ENCODE data around the gene LMTK3. TPM values are rescaled to one million over a fixed set of nuclear protein-coding genes. Genes with fewer than 3 reads are reported as not detected.

LMTK3 gene
- total and polyA plus RNA-seq, 2 of the 4 experiments (the other 2 are of a cell fraction): 0.18 to 0.87 TPM

- Histone ChIP-seq H3K18ac (ENCODE audit: low read depth, low read length) (no peak overlapping the region), H3K14ac (replicated peaks; ENCODE audit: low read depth, low read length) (no peak overlapping the region), H2BK20ac (ENCODE audit: low read depth, low read length) (no peak overlapping the region), H3K4me3 (ENCODE audit: insufficient read depth, low read depth, low read length) (no peak overlapping the region), H2AK9ac (replicated peaks; ENCODE audit: low read depth, low read length, poor library complexity) (no peak overlapping the region), H3K27ac (ENCODE audit: insufficient read depth, low read length) (no peak overlapping the region), H3K9me3 (ENCODE audit: control insufficient read depth, insufficient read depth, low read length) (no peaks in the 10 kb centered on the region), H4K5ac (ENCODE audit: low read depth, low read length) (no peak overlapping the region), H3K4me1 (ENCODE audit: control insufficient read depth, insufficient read depth, low read length) (peaks cover 27% of the 10 kb centered on the region), H3K79me1 (ENCODE audit: low read depth in 1 of 2, low read length in 2 of 2) (peaks cover 0 to 3% of the 10 kb centered on the region in 2 experiments; a peak in 1 of 4 replicates), H3K4me2 (ENCODE audit: low read depth, low read length) (no peak overlapping the region), H3K9me1 (ENCODE audit: insufficient read depth, low read length) (peaks cover 16% of the 10 kb centered on the region), H3K36me3 (ENCODE audit: control insufficient read depth, insufficient read depth, low read length) (no peaks in the 10 kb centered on the region; the same call in 1 of the 2 replicates), H2AFZ (replicated peaks; ENCODE audit: low read length, poor library complexity) (no peak overlapping the region), H2BK5ac (ENCODE audit: low read depth, low read length, poor library complexity, severe bottlenecking) (no peak overlapping the region), H3K56ac (ENCODE audit: extremely low read depth, insufficient read depth, low read length) (no peak overlapping the region), H4K91ac (ENCODE audit: insufficient read depth, low read depth, low read length) (no peak overlapping the region), H3K4ac (ENCODE audit: low read depth, low read length) (no peak overlapping the region), H3K9ac (ENCODE audit: low read depth, low read length) (no peak overlapping the region), H3K27me3 (ENCODE audit: control insufficient read depth, insufficient read depth, low read length) (no peaks in the 10 kb centered on the region), H4K20me1 (ENCODE audit: insufficient read depth, low read length) (peaks cover 13% of the 10 kb centered on the region), H2AK5ac (ENCODE audit: low read depth, low read length) (no peak overlapping the region; the same call in 1 of the 2 replicates), H3K23ac (ENCODE audit: low read depth, low read length) (no peak overlapping the region), H4K8ac (ENCODE audit: low read depth in 2 of 2, low read length in 2 of 2) (no peak overlapping the region), H2BK15ac (ENCODE audit: low read depth, low read length) (no peak overlapping the region), H2BK120ac (ENCODE audit: low read depth, low read length) (no peak overlapping the region)
- in situ Hi-C loops (cut with MboI; ENCODE audit: low sequenced_read_pairs) (no loop called here), dilution Hi-C loops (cut with HindIII; ENCODE audit: low sequenced_read_pairs, unreplicated experiment) (no loop called here), intact Hi-C loops (cut with micrococcal nuclease) (no loop called here)
- WGBS, 2 experiments (ENCODE audit: extremely low coverage in 2 of 2, insufficient read length in 1 of 2): 77% methylated on average over 8 of the region's 37 CpGs; no CpG with 5 or more reads in 1 of the 2 experiments
- DNase-seq (no peak), ATAC-seq (ENCODE audit: low read depth) (no peak)
- BruUV-seq (replicated peaks): no TSS peak
- CTCF ChIA-PET: no interaction called here
- TF ChIP-seq POLR2A (IDR thresholded peaks at IDR 0.05; ENCODE audit: low read depth, low read length) (no peak), FOS (IDR thresholded peaks at IDR 0.05; ENCODE audit: low read depth, low read length) (no peak), SMC3 (IDR thresholded peaks at IDR 0.05; ENCODE audit: low read depth, low read length) (no peak), MAFK (IDR thresholded peaks at IDR 0.05; ENCODE audit: low read depth, low read length) (no peak), MXI1 (IDR thresholded peaks at IDR 0.05; ENCODE audit: borderline replicate concordance, low read depth, low read length) (no peak), RCOR1 (IDR thresholded peaks at IDR 0.05; ENCODE audit: insufficient replicate concordance, low read length) (no peak), RFX5 (IDR thresholded peaks at IDR 0.05; ENCODE audit: low read depth, low read length) (no peak), MAZ (IDR thresholded peaks at IDR 0.05; ENCODE audit: borderline replicate concordance, low read depth, low read length) (no peak), CEBPB (IDR thresholded peaks at IDR 0.05; ENCODE audit: low read depth, low read length) (no peak), BHLHE40 (IDR thresholded peaks at IDR 0.05; ENCODE audit: low read depth, low read length) (no peak), ELK1 (IDR thresholded peaks at IDR 0.05; ENCODE audit: borderline replicate concordance, low read depth, low read length) (no peak), CHD1 (IDR thresholded peaks at IDR 0.05; ENCODE audit: low read depth, low read length) (no peak), RAD21 (IDR thresholded peaks at IDR 0.05; ENCODE audit: low read length) (no peak), NFE2L2 (IDR thresholded peaks at IDR 0.05; ENCODE audit: low read depth, low read length) (no peak)
- TF ChIP-seq, protein P1, sequence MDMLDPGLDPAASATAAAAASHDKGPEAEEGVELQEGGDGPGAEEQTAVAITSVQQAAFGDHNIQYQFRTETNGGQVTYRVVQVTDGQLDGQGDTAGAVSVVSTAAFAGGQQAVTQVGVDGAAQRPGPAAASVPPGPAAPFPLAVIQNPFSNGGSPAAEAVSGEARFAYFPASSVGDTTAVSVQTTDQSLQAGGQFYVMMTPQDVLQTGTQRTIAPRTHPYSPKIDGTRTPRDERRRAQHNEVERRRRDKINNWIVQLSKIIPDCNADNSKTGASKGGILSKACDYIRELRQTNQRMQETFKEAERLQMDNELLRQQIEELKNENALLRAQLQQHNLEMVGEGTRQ (IDR thresholded peaks at IDR 0.05; ENCODE audit: low read depth, low read length): no peak
- TF ChIP-seq, protein P2, sequence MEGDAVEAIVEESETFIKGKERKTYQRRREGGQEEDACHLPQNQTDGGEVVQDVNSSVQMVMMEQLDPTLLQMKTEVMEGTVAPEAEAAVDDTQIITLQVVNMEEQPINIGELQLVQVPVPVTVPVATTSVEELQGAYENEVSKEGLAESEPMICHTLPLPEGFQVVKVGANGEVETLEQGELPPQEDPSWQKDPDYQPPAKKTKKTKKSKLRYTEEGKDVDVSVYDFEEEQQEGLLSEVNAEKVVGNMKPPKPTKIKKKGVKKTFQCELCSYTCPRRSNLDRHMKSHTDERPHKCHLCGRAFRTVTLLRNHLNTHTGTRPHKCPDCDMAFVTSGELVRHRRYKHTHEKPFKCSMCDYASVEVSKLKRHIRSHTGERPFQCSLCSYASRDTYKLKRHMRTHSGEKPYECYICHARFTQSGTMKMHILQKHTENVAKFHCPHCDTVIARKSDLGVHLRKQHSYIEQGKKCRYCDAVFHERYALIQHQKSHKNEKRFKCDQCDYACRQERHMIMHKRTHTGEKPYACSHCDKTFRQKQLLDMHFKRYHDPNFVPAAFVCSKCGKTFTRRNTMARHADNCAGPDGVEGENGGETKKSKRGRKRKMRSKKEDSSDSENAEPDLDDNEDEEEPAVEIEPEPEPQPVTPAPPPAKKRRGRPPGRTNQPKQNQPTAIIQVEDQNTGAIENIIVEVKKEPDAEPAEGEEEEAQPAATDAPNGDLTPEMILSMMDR (conservative IDR thresholded peaks at IDR 0.05; ENCODE audit: low read depth, low read length): no peak
- POLR2A ChIA-PET (ENCODE audit: unreplicated experiment): no interaction called here
These were observed 26.6 kb downstream of the LMTK3 start for GRCh38 chr19:48484931-48485612.

All from IMR-90 (cell line).